WTC11 (cell line): ENCODE data around the gene FA2H.

Source experiments
- CREB1 ChIP-seq: sonication (generic); formaldehyde crosslinking; IDR thresholded peaks from 2 replicates; pipeline ENCODE4 v1.8.0; 2023; ENCODE audit warnings: mild to moderate bottlenecking, missing genetic modification reagents
- CTCF ChIP-seq: fragments of 200-600 bp; IDR thresholded peaks from 2 replicates; pipeline ENCODE4 v1.8.0; 2022; ENCODE audit warnings: antibody characterized with exemption
- E2F5 ChIP-seq: sonication (generic); formaldehyde crosslinking; IDR thresholded peaks from 2 replicates; pipeline ENCODE4 v1.8.1; 2022; ENCODE audit warnings: mild to moderate bottlenecking, moderate library complexity, missing genetic modification reagents
- FOXP1 ChIP-seq: sonication (generic); formaldehyde crosslinking; IDR thresholded peaks from 2 replicates; pipeline ENCODE4 v1.8.0; 2022; ENCODE audit warnings: missing genetic modification reagents, mild to moderate bottlenecking, moderate library complexity, borderline replicate concordance
- IRF2 ChIP-seq: sonication (generic); formaldehyde crosslinking; IDR thresholded peaks from 2 replicates; pipeline ENCODE4 v1.8.0; 2022; ENCODE audit warnings: low read depth, missing genetic modification reagents, borderline replicate concordance
- JUN ChIP-seq: sonication (generic); formaldehyde crosslinking; IDR thresholded peaks from 2 replicates; pipeline ENCODE4 v1.8.0; 2023; ENCODE audit warnings: mild to moderate bottlenecking, missing genetic modification reagents
- KAT7 ChIP-seq: sonication (generic); formaldehyde crosslinking; IDR thresholded peaks from 2 replicates; pipeline ENCODE4 v1.8.1; 2023; ENCODE audit warnings: missing genetic modification reagents, mild to moderate bottlenecking, borderline replicate concordance
- NR2C2 ChIP-seq: sonication (generic); formaldehyde crosslinking; IDR thresholded peaks from 2 replicates; pipeline ENCODE4 v1.8.0; 2022; ENCODE audit warnings: mild to moderate bottlenecking, missing genetic modification reagents
- TCF7 ChIP-seq: sonication (generic); formaldehyde crosslinking; IDR thresholded peaks from 2 replicates; pipeline ENCODE4 v1.8.0; 2022; ENCODE audit warnings: mild to moderate bottlenecking, low read depth, missing genetic modification reagents, moderate library complexity
- TP53 ChIP-seq: sonication (generic); formaldehyde crosslinking; IDR thresholded peaks from 2 replicates; pipeline ENCODE4 v1.8.1; 2023; ENCODE audit warnings: mild to moderate bottlenecking, missing genetic modification reagents
- ZNF416 ChIP-seq: fragments of 250-450 bp; sonication (Bioruptor Pico); IDR thresholded peaks from 2 replicates; pipeline ENCODE4 v1.9.0; 2021; ENCODE audit warnings: mild to moderate bottlenecking, inconsistent platforms
- ZNF423 ChIP-seq: fragments of 250-450 bp; sonication (Bioruptor Pico); IDR thresholded peaks from 2 replicates; pipeline ENCODE4 v2.1.2; 2022; ENCODE audit warnings: mild to moderate bottlenecking, moderate library complexity
- TF ChIP-seq, protein P1 (sequence below): sonication (generic); formaldehyde crosslinking; IDR thresholded peaks from 2 replicates; pipeline ENCODE4 v1.8.1; 2023; ENCODE audit warnings: mild to moderate bottlenecking, missing genetic modification reagents, moderate library complexity

DNA sequence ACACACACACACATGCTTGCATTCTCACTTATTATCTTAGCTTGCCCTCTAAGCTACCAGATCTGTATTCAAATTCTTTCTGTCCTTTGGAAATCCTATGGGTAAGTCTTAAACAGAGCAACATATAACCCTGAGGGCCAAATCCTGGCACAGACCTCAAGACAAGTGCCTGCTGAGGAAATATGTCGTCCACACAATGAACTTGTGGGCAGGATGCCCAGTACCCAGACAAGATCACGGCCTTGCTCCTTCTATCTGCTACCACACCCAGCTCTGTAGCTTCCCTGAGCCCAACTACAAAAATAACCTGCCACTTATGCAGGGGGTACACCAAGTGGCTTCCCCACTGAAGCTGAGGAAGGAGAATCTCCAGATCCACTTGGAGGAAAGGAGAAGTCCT, 37.3 kb upstream of the FA2H start:
- no peak for TF ChIP-seq TCF7
- TF ChIP-seq CTCF: no peak
- no peak for TF ChIP-seq E2F5
- no peak for TF ChIP-seq NR2C2 (CRISPR knock-in tag)
- TF ChIP-seq TP53: no peak
- TF ChIP-seq ZNF416 (CRISPR knock-in tag): no peak
- no peak for TF ChIP-seq JUN (CRISPR knock-in tag)
- no peak for TF ChIP-seq ZNF423 (CRISPR knock-in tag)
- TF ChIP-seq IRF2 (CRISPR knock-in tag): no peak
- no peak for TF ChIP-seq FOXP1 (CRISPR knock-in tag)
- TF ChIP-seq KAT7 (CRISPR knock-in tag): no peak
- TF ChIP-seq, protein P1, sequence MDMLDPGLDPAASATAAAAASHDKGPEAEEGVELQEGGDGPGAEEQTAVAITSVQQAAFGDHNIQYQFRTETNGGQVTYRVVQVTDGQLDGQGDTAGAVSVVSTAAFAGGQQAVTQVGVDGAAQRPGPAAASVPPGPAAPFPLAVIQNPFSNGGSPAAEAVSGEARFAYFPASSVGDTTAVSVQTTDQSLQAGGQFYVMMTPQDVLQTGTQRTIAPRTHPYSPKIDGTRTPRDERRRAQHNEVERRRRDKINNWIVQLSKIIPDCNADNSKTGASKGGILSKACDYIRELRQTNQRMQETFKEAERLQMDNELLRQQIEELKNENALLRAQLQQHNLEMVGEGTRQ (CRISPR knock-in tag): no peak
- no peak for TF ChIP-seq CREB1 (CRISPR knock-in tag)
